GM23338 (cell line): ENCODE results near the gene SP100. TPM values are rescaled to one million over a fixed set of nuclear protein-coding genes. Genes with fewer than 3 reads are reported as not detected.
"Not testable (repeated sequence)": the region's sequence is repeated elsewhere in the genome, so short reads cannot be mapped to it uniquely, and the experiment has no call there.

Experiments used
- ATAC-seq: fragments of 200-7000 bp; cut with Tn5 transposase; 3 replicates; pipeline ENCODE4 v1.9.1; 2020
- DNase-seq: peaks from one replicate; pipeline ENCODE4 v3.0.0-alpha.2; 2015; ENCODE audit warnings: low spot score
- H2AFZ ChIP-seq: fragments of 200-600 bp; sonication (generic); 2 replicates; pipeline ENCODE4 v1.8.0; 2016; ENCODE audit warnings: antibody characterized with exemption, mild to moderate bottlenecking, moderate library complexity
- H3F3A ChIP-seq: fragments of 200-600 bp; sonication (generic); replicated peaks from 2 replicates; pipeline ENCODE4 v1.8.0; 2017; ENCODE audit warnings: antibody characterized with exemption, mixed run types, low read depth
- H3K27ac ChIP-seq: fragments of 200-600 bp; sonication (generic); 2 replicates; pipeline ENCODE4 v1.6.1; 2016; ENCODE audit warnings: low read depth
- H3K27me3 ChIP-seq: fragments of 200-600 bp; sonication (generic); 2 replicates; pipeline ENCODE4 v1.8.0; 2016; ENCODE audit warnings: mild to moderate bottlenecking, mixed run types, moderate library complexity; ENCODE audit not compliant: insufficient read depth
- H3K36me3 ChIP-seq: fragments of 200-600 bp; sonication (generic); 2 replicates; pipeline ENCODE4 v1.8.0; 2016; ENCODE audit warnings: mild to moderate bottlenecking; ENCODE audit not compliant: insufficient read depth
- H3K4me1 ChIP-seq: fragments of 200-600 bp; sonication (generic); 2 replicates; pipeline ENCODE4 v1.8.0; 2016; ENCODE audit warnings: mild to moderate bottlenecking, moderate library complexity; ENCODE audit not compliant: insufficient read depth
- H3K4me2 ChIP-seq: fragments of 200-600 bp; sonication (generic); 2 replicates; pipeline ENCODE4 v1.7.1; 2017; ENCODE audit warnings: mixed run types
- H3K4me3 ChIP-seq: fragments of 200-600 bp; sonication (generic); 2 replicates; pipeline ENCODE4 v1.6.1; 2016; ENCODE audit warnings: mixed run types
- H3K79me2 ChIP-seq: fragments of 200-600 bp; sonication (generic); replicated peaks from 2 replicates; pipeline ENCODE4 v1.8.0; 2017; ENCODE audit warnings: mild to moderate bottlenecking; ENCODE audit not compliant: insufficient read depth
- H3K9me2 ChIP-seq: fragments of 200-600 bp; sonication (generic); 2 replicates; pipeline ENCODE4 v1.8.0; 2017; ENCODE audit not compliant: insufficient read depth
- H4K20me1 ChIP-seq: fragments of 200-600 bp; sonication (generic); replicated peaks from 2 replicates; pipeline ENCODE4 v1.8.0; 2017; ENCODE audit warnings: mild to moderate bottlenecking; ENCODE audit not compliant: insufficient read depth
- H3K27ac Mint-ChIP-seq: 2 replicates; pipeline ENCODE4 v1.8.0; 2020; ENCODE audit warnings: inconsistent platforms, mild to moderate bottlenecking, moderate library complexity, mixed read lengths
- H3K27me3 Mint-ChIP-seq: 3 replicates; pipeline ENCODE4 v1.8.0; 2022; ENCODE audit warnings: low read depth, mild to moderate bottlenecking, moderate library complexity, mixed read lengths, inconsistent platforms; ENCODE audit not compliant: insufficient read depth, poor library complexity
- H3K36me3 Mint-ChIP-seq: 3 replicates; pipeline ENCODE4 v1.8.0; 2021; ENCODE audit warnings: low read depth, mild to moderate bottlenecking, inconsistent platforms, moderate library complexity, mixed read lengths
- H3K4me1 Mint-ChIP-seq: 3 replicates; pipeline ENCODE4 v1.8.0; 2020; ENCODE audit warnings: mild to moderate bottlenecking, inconsistent platforms, mixed read lengths
- H3K4me3 Mint-ChIP-seq: 3 replicates; pipeline ENCODE4 v1.8.0; 2021; ENCODE audit warnings: moderate library complexity, mild to moderate bottlenecking, inconsistent platforms, mixed read lengths
- H3K9me3 Mint-ChIP-seq: 3 replicates; pipeline ENCODE4 v1.8.0; 2020; ENCODE audit warnings: moderate library complexity, mild to moderate bottlenecking, inconsistent platforms, mixed read lengths
- CREB1 ChIP-seq: fragments of 250-450 bp; sonication (Bioruptor Pico); IDR thresholded peaks from 2 replicates; pipeline ENCODE4 v1.5.0; 2020; ENCODE audit warnings: low read depth, mild to moderate bottlenecking, moderate library complexity
- EZH2 ChIP-seq: fragments of 200-600 bp; sonication (generic); IDR thresholded peaks from one replicate; pipeline ENCODE4 v1.8.0; 2017; ENCODE audit warnings: antibody characterized with exemption, mild to moderate bottlenecking, low read depth; ENCODE audit not compliant: unreplicated experiment
- EZH2phosphoT487 ChIP-seq: fragments of 200-600 bp; sonication (generic); IDR thresholded peaks from one replicate; pipeline ENCODE4 v1.8.1; 2018; ENCODE audit warnings: antibody characterized with exemption; ENCODE audit not compliant: unreplicated experiment
- JUNB ChIP-seq: IDR thresholded peaks from one replicate; pipeline ENCODE4 v1.6.1; 2016; ENCODE audit warnings: antibody characterized with exemption; ENCODE audit not compliant: unreplicated experiment
- NANOG ChIP-seq: IDR thresholded peaks from 2 replicates; pipeline ENCODE4 v1.6.1; 2016; ENCODE audit warnings: antibody characterized with exemption, borderline replicate concordance
- POLR2AphosphoS5 ChIP-seq: IDR thresholded peaks from 2 replicates; pipeline ENCODE4 v1.6.1; 2016; ENCODE audit warnings: antibody characterized with exemption, low read depth
- STAT1 ChIP-seq: IDR thresholded peaks from one replicate; pipeline ENCODE4 v1.6.1; 2016; ENCODE audit warnings: antibody characterized with exemption; ENCODE audit not compliant: unreplicated experiment
- ZNF114 ChIP-seq: fragments of 250-450 bp; sonication (Bioruptor Pico); IDR thresholded peaks from 2 replicates; pipeline ENCODE4 v1.5.0; 2020; ENCODE audit warnings: mild to moderate bottlenecking, moderate library complexity
- ZNF331 ChIP-seq: fragments of 250-450 bp; sonication (Bioruptor Pico); IDR thresholded peaks from 2 replicates; pipeline ENCODE4 v1.5.0; 2020; ENCODE audit warnings: low read depth, mild to moderate bottlenecking, moderate library complexity
- polyA plus RNA-seq: library from polyadenylated mRNA; unstranded; fragments of >200 nt; fragmentation: Nextera tagmentation; extraction: Ambion mirVana; gene quantifications from 2 replicates; pipeline ENCODE4 v1.2.1, GENCODE V29; 2016
- total RNA-seq: library from RNA; depleted of rRNA; stranded (reverse); fragments of >200 nt; shearing (Covaris generic); gene quantifications from 2 replicates; pipeline ENCODE4 v1.2.3, GENCODE V29; 2014
- TF ChIP-seq, protein P1 (sequence below), 2 experiments: fragments of 200-600 bp in 1 of 2; sonication (generic) in 1 of 2; conservative IDR thresholded peaks; 2 replicates each; pipeline versions ENCODE4 v1.5.1 to v1.6.1; 2016 to 2017; ENCODE audit warnings: antibody characterized with exemption in 2 of 2, low read depth in 2 of 2, mild to moderate bottlenecking in 2 of 2, moderate library complexity in 1 of 2
- TF ChIP-seq, protein P2 (sequence below): IDR thresholded peaks from 2 replicates; pipeline ENCODE4 v1.6.1; 2016; ENCODE audit warnings: antibody characterized with exemption
- TF ChIP-seq, protein P3 (sequence below): IDR thresholded peaks from one replicate; pipeline ENCODE4 v1.6.1; 2018; ENCODE audit warnings: antibody characterized with exemption; ENCODE audit not compliant: unreplicated experiment

Gene SP100
- total and polyA plus RNA-seq, 2 experiments from 2014 or later, result 0.44 to 0.73 TPM

DNA sequence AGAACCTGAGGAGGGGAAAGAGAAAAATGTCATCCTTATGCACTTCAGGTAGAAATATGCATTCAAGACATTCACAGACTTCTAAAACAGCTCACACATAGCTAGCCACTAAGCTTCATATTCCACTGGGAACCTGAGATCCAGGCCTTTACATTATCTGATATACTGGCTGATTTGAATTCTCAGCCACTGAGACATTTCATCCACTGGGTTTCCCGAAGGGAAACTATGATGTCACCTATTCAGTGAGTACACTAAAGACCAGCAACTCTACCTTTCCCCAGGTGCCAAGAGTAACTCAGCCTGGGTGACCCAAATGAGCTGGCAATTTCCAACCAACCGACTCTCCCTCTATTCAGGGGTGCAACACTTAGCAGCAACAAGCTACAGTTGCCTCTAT lies 21.7 kb upstream of the SP100 start:
- H3K9me2 ChIP-seq, result no peaks in the 10 kb centered on the region
- no peak overlapping the region for H3K27ac ChIP-seq
- no peaks in the 10 kb centered on the region for H3K36me3 Mint-ChIP-seq

DNA sequence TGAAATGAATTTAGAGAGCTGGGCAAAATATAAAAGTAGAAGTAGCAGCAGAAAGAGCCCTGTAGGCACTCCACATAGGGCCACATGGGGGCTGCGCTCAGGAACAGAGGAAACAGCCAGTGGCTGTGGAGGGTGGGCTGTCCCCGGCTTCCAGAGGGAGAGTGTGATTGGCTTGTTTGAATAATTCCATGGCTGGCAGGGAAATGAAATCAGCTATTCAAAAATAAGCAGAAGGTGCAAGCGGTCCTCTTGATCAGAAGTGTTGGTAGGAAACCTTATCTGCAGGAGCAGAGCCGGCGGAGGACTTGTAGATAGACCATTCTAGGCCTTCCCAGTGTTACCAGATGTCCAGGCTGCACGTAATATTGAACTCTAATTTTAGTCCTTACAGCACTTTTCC lies 17.3 kb upstream of the SP100 start:
- not testable (repeated sequence) for H3K4me2 ChIP-seq, H4K20me1 ChIP-seq, H3K4me1 Mint-ChIP-seq, H3F3A ChIP-seq, H3K9me2 ChIP-seq, H3K4me1 ChIP-seq, H3K27ac Mint-ChIP-seq, ATAC-seq, H3K27me3 Mint-ChIP-seq, H3K79me2 ChIP-seq, H3K27ac ChIP-seq, H3K36me3 Mint-ChIP-seq, H3K27me3 ChIP-seq, H3K4me3 Mint-ChIP-seq, H3K4me3 ChIP-seq, DNase-seq, H3K36me3 ChIP-seq
- peaks cover 18% of the 10 kb centered on the region; the same call in 2 of the 3 replicates for H3K9me3 Mint-ChIP-seq
- peak overlapping the region; percentile 38; the same call in 1 of the 2 replicates for H2AFZ ChIP-seq

More for the DNA sequence above, 21.7 kb upstream of the SP100 start:
- H3K79me2 ChIP-seq, result no peaks in the 10 kb centered on the region
- no peaks in the 10 kb centered on the region for H3K36me3 ChIP-seq
- H3K27me3 ChIP-seq, result no peaks in the 10 kb centered on the region
- H3K27ac Mint-ChIP-seq, result no peak overlapping the region
- no peak overlapping the region for H3K4me3 Mint-ChIP-seq
- no peaks in the 10 kb centered on the region for H3K27me3 Mint-ChIP-seq
- no peaks in the 10 kb centered on the region for H3K4me1 Mint-ChIP-seq
- H2AFZ ChIP-seq, result no peak overlapping the region
- no peak for DNase-seq
- H3K4me2 ChIP-seq, result no peak overlapping the region
- no peak overlapping the region for H3K4me3 ChIP-seq
- H3F3A ChIP-seq, result no peaks in the 10 kb centered on the region
- no peaks in the 10 kb centered on the region for H4K20me1 ChIP-seq
- peaks cover 18% of the 10 kb centered on the region; the same call in 2 of the 3 replicates for H3K9me3 Mint-ChIP-seq
- no peak for TF ChIP-seq CREB1 (CRISPR knock-in tag)
- no peak for TF ChIP-seq ZNF114 (CRISPR knock-in tag)
- TF ChIP-seq EZH2, result no peak
- no peak for TF ChIP-seq EZH2phosphoT487
- TF ChIP-seq, protein P1, sequence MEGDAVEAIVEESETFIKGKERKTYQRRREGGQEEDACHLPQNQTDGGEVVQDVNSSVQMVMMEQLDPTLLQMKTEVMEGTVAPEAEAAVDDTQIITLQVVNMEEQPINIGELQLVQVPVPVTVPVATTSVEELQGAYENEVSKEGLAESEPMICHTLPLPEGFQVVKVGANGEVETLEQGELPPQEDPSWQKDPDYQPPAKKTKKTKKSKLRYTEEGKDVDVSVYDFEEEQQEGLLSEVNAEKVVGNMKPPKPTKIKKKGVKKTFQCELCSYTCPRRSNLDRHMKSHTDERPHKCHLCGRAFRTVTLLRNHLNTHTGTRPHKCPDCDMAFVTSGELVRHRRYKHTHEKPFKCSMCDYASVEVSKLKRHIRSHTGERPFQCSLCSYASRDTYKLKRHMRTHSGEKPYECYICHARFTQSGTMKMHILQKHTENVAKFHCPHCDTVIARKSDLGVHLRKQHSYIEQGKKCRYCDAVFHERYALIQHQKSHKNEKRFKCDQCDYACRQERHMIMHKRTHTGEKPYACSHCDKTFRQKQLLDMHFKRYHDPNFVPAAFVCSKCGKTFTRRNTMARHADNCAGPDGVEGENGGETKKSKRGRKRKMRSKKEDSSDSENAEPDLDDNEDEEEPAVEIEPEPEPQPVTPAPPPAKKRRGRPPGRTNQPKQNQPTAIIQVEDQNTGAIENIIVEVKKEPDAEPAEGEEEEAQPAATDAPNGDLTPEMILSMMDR (conservative IDR thresholded peaks at IDR 0.05; ENCODE audit: low read depth in 2 of 2), result no peak
- TF ChIP-seq, protein P2, sequence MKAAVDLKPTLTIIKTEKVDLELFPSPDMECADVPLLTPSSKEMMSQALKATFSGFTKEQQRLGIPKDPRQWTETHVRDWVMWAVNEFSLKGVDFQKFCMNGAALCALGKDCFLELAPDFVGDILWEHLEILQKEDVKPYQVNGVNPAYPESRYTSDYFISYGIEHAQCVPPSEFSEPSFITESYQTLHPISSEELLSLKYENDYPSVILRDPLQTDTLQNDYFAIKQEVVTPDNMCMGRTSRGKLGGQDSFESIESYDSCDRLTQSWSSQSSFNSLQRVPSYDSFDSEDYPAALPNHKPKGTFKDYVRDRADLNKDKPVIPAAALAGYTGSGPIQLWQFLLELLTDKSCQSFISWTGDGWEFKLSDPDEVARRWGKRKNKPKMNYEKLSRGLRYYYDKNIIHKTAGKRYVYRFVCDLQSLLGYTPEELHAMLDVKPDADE, result no peak
- no peak for TF ChIP-seq NANOG
- no peak for TF ChIP-seq JUNB
- TF ChIP-seq STAT1, result no peak
- ATAC-seq, result no peak
- H3K4me1 ChIP-seq, result no peaks in the 10 kb centered on the region

DNA sequence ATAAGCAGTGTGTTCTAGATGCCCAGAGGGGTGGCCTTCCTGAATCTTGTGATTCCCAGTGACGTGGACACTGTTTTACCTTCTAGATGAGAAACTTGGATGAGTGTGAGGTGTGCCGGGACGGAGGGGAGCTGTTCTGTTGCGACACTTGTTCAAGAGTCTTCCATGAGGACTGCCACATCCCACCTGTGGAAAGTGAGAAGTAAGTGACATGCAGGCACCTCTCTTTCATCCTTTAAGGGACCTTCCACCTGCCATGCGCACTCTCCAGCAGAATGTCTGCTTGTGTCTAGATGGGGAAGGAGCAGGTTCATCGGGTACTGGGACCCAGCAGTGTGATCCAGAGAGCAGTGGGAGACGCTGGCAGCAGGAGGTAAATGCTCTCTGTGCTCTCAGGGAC lies 16.0 kb upstream of the SP100 start:
- Histone ChIP-seq H3K27me3 (no peaks in the 10 kb centered on the region), H3F3A (no peaks in the 10 kb centered on the region), H3K4me2 (no peak overlapping the region), H3K4me3 (no peak overlapping the region), H4K20me1 (no peaks in the 10 kb centered on the region), H3K36me3 (no peaks in the 10 kb centered on the region), H3K79me2 (no peaks in the 10 kb centered on the region), H3K9me2 (no peaks in the 10 kb centered on the region), H3K4me1 (no peaks in the 10 kb centered on the region), H2AFZ (no peak overlapping the region), H3K27ac (no peak overlapping the region)
- Mint-ChIP-seq H3K27ac (no peak overlapping the region), H3K36me3 (no peaks in the 10 kb centered on the region), H3K4me1 (peaks cover 4% of the 10 kb centered on the region), H3K27me3 (no peaks in the 10 kb centered on the region), H3K4me3 (no peak overlapping the region), H3K9me3 (peaks cover 18% of the 10 kb centered on the region; the same call in 2 of the 3 replicates)
- ATAC-seq, result no peak
- DNase-seq, result no peak
- TF ChIP-seq EZH2phosphoT487, result no peak
- TF ChIP-seq, protein P2, result no peak
- TF ChIP-seq CREB1 (CRISPR knock-in tag), result no peak
- no peak for TF ChIP-seq NANOG
- TF ChIP-seq EZH2, result no peak
- no peak for TF ChIP-seq JUNB
- no peak for TF ChIP-seq ZNF331 (CRISPR knock-in tag)
- TF ChIP-seq ZNF114 (CRISPR knock-in tag), result no peak
- no peak for TF ChIP-seq STAT1
- no peak for TF ChIP-seq POLR2AphosphoS5
- TF ChIP-seq, protein P3, sequence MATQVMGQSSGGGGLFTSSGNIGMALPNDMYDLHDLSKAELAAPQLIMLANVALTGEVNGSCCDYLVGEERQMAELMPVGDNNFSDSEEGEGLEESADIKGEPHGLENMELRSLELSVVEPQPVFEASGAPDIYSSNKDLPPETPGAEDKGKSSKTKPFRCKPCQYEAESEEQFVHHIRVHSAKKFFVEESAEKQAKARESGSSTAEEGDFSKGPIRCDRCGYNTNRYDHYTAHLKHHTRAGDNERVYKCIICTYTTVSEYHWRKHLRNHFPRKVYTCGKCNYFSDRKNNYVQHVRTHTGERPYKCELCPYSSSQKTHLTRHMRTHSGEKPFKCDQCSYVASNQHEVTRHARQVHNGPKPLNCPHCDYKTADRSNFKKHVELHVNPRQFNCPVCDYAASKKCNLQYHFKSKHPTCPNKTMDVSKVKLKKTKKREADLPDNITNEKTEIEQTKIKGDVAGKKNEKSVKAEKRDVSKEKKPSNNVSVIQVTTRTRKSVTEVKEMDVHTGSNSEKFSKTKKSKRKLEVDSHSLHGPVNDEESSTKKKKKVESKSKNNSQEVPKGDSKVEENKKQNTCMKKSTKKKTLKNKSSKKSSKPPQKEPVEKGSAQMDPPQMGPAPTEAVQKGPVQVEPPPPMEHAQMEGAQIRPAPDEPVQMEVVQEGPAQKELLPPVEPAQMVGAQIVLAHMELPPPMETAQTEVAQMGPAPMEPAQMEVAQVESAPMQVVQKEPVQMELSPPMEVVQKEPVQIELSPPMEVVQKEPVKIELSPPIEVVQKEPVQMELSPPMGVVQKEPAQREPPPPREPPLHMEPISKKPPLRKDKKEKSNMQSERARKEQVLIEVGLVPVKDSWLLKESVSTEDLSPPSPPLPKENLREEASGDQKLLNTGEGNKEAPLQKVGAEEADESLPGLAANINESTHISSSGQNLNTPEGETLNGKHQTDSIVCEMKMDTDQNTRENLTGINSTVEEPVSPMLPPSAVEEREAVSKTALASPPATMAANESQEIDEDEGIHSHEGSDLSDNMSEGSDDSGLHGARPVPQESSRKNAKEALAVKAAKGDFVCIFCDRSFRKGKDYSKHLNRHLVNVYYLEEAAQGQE, result no peak
